M059J (cell line): ENCODE data around the gene ADAM8. TPM values are rescaled to one million over a fixed set of nuclear protein-coding genes. Genes with fewer than 3 reads are reported as not detected.

Experiments used
- DNase-seq: peaks from one replicate; pipeline ENCODE4 v3.0.0-alpha.2; 2012; ENCODE audit warnings: low read depth
- total RNA-seq: library from RNA; depleted of rRNA; stranded (reverse); fragments of >200 nt; shearing (Covaris generic); gene quantifications from 2 replicates; pipeline ENCODE4 v1.2.3, GENCODE V29; 2014; rRNA removed

ADAM8 gene
- total RNA-seq, 1 experiment from 2014 or later = 1.3 TPM

- no peak for DNase-seq
These were observed 63.7 kb downstream of the ADAM8 start for GRCh38 chr10:133212853-133213494.

Other genes with a start within 250 kb of the ADAM8 start
- not detected in 2 replicates for gene ADGRA1, start 188.9 kb downstream of the ADAM8 start, total RNA-seq
- not detected in 2 replicates for gene KNDC1, start 116.6 kb downstream of the ADAM8 start, total RNA-seq
- not detected in 2 replicates for gene UTF1, start 46.7 kb downstream of the ADAM8 start, total RNA-seq
- not detected in 2 replicates for gene VENTX, start 39.0 kb downstream of the ADAM8 start, total RNA-seq
- gene TUBGCP2, start 32.0 kb upstream of the ADAM8 start, total RNA-seq = 38.6 and 51.9 TPM in 2 replicates
- gene ZNF511, start 32.0 kb upstream of the ADAM8 start, total RNA-seq = 32.5 and 33.3 TPM in 2 replicates
- not detected in 2 replicates for gene CALY, start 60.0 kb upstream of the ADAM8 start, total RNA-seq
- gene PRAP1, start 70.5 kb upstream of the ADAM8 start, total RNA-seq = not detected in 2 replicates
- gene FUOM, start 81.2 kb upstream of the ADAM8 start, total RNA-seq = 0.27 and 6.5 TPM in 2 replicates
- gene ECHS1, start 96.5 kb upstream of the ADAM8 start, total RNA-seq = 108 and 121 TPM in 2 replicates
- 2.1 and 4.0 TPM in 2 replicates for gene PAOX, start 102.4 kb upstream of the ADAM8 start, total RNA-seq
- 22.4 and 26.8 TPM in 2 replicates for gene MTG1, start 117.3 kb upstream of the ADAM8 start, total RNA-seq
- not detected in 2 replicates for gene SPRN, start 147.8 kb upstream of the ADAM8 start, total RNA-seq
- 0.20 TPM in 2 replicates for gene SCART1, start 177.1 kb upstream of the ADAM8 start, total RNA-seq